GM18502 (cell line): ENCODE data around the gene CFB.
A peak's percentile ranks its signal among the peaks of the same experiment; 100 is the strongest.

Experiments used
- ATAC-seq: cut with Tn5 transposase; IDR thresholded peaks from one replicate; pipeline ENCODE4 v1.9.1; 2021; ENCODE audit warnings: mild to moderate bottlenecking; ENCODE audit not compliant: unreplicated experiment, poor library complexity

The CFB gene

DNA sequence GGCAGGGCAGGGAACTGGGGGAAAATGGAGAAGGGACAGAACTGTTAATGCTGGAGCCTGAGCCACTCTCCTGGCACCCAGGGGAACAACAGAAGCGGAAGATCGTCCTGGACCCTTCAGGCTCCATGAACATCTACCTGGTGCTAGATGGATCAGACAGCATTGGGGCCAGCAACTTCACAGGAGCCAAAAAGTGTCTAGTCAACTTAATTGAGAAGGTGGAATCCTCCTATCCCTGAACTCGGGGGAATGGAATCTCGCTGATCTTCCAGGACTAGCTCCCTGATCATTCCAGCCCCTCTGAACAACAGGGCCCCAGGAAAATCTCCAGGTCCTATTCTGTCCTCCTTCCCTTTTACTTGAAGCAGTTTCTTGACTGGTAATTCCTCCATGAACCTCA is 2.0 kb downstream of the CFB start:
- ATAC-seq, result no peak

DNA sequence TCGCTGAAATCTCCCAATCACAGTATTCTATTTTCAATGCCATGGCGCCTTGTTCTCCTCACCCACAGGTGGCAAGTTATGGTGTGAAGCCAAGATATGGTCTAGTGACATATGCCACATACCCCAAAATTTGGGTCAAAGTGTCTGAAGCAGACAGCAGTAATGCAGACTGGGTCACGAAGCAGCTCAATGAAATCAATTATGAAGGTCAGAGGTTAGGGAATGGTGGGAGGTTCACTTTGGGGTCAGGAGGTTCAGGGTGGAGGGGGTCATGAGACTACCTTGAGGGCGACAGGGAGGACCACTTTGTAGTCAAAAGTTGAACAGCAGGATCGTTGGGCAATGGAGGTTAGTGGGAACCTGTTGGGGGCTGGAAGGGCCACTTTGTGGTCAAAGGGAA is 2.4 kb downstream of the CFB start:
- no peak for ATAC-seq

DNA sequence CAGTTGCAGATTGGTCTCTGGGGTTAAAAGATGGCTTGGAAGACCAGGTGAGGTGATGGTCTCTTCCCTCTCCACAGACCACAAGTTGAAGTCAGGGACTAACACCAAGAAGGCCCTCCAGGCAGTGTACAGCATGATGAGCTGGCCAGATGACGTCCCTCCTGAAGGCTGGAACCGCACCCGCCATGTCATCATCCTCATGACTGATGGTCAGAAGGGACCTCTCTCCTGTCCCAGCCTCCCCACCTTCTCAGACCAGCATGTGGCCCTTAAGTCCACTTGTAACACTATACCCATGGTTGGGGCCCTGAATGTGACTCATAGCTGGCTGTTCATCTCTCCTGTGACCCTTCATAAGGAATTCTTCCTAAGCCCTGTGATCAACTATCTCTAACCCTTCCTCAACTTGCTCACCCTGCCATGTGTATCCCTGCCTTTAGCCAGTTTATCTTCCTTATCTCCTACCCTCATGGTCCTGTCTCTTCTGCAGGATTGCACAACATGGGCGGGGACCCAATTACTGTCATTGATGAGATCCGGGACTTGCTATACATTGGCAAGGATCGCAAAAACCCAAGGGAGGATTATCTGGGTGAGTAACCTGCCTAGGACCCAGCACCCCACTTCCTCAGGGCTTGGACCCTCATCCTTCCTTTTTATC is 3.0 kb downstream of the CFB start:
- no peak for ATAC-seq

DNA sequence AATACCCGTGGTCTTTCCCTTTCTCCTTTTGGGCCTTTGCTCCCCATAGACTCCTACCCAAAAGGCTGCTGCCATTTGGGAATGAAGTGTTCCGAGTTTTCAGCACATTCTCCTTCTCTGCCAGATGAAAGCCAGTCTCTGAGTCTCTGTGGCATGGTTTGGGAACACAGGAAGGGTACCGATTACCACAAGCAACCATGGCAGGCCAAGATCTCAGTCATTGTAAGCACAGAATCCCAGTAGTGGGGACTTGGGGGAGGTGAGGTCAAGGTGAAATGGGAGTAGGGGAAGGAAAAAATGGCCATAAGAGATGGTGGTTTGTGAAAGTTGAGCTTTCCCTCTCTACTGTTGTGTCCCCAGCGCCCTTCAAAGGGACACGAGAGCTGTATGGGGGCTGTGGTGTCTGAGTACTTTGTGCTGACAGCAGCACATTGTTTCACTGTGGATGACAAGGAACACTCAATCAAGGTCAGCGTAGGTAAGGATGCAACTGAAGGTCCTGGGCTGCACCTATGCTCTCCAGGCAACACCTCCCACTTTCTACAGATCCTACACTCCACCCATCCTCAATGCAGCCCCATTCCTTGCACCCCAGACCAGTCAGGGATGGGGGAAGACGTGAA is 4.1 kb downstream of the CFB start:
- ATAC-seq, result no peak

DNA sequence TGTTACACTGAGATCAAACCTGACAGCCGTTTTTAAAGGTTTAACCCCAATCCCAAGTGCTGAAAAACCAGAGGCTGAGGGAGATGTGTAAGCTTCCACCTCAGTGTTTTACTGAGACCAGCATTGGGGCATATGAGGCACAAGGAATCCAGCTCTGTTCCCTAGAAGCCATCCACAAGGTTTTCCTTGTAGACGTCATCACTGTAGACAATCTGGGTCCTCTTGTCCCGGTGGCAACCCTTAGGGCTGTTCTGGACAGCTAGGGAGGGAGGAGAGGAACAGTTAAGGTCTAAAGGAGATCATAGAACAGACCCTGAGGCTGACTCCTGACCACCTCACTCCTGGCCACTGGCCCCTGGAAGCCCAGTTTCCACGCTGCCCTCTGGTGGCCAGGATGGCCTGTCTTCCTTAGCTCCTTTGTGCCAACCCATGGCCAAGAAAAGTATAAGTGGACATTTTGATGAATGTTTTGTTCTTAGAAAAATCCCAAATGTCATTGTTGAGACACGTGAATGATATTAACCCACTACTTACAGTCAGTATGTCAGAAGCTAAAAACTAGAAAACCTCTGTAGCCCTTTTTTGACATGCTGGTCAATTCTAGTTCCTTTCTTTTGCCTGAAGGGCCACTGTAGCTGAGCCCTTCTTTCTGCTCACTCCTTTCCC is 6.4 kb downstream of the CFB start:
- no peak for ATAC-seq

DNA sequence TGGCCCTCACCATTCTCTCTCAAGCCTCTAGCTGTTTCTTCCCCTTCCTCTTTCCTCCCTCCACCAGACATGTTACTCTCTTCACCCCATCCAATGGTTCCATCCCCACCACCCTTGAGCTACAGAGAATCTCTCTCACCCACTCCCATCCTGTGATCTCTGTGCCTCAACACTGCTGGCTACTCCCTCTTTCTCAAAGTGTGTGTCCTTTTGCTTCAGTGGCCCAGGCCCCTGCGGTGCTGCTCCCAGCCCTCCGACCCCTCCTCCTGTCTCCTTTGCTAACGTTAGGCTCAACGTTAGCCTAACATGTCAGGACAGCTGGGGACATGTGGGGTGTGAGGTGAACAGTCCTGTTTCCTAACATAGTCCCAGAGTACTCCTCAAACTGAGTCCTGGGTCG is 7.0 kb downstream of the CFB start:
- no peak for ATAC-seq

DNA sequence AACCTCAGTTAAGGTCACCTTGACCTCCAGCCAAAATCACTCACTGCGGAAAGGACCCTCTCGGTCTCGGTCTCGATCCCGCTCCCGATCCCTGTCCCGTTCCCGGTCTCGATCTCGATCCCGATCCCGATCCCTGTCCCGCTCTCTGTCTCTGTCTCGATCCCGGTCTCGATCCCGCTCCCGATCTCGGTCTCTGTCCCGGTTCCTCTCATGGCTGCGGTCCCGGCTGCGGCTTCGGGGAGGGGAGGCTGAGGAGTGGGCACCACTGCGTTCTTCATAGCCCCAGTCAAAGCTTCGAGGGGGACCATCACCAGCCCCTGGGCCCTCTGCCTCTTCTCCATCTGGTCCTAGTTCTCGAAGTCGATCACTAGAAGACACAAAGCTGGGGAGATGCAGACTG is 8.6 kb downstream of the CFB start:
- ATAC-seq, result no peak

DNA sequence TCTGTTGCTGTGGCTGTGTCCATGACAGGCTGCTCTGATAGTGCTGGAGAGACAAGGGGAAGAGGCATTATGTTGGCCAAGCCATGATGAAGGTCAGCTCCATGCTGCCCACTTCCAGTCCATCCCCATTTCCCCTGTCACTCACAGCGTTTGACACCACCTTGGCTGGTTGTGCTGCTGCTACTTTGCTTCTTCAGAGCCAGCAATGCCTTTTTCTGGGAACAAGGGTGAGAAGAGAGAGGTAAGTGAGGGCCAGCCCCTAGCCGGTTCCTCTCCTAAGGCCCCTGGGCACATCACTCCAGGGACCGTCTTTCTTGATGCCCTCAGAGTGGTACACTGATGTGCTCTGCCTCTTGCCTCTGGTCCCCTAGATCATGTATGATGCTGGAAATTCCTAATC is 10.9 kb downstream of the CFB start:
- ATAC-seq, result no peak

DNA sequence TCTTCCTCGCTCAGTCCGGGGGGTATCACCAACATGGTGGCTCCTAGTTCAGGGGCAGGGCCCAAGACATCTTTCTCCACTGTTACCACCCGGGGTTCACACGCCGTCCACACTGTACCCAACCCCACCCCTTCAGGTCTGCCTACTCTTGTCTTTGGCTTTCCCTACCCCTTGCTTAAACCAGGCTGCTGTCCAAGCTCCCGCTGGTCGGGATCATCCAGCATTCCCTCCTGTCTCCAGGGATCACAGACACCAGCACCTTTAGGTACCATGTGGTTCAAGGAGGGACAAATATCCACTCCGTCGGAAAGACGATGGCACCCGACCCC is 12.5 kb downstream of the CFB start:
- peak; percentile 15 for ATAC-seq

DNA sequence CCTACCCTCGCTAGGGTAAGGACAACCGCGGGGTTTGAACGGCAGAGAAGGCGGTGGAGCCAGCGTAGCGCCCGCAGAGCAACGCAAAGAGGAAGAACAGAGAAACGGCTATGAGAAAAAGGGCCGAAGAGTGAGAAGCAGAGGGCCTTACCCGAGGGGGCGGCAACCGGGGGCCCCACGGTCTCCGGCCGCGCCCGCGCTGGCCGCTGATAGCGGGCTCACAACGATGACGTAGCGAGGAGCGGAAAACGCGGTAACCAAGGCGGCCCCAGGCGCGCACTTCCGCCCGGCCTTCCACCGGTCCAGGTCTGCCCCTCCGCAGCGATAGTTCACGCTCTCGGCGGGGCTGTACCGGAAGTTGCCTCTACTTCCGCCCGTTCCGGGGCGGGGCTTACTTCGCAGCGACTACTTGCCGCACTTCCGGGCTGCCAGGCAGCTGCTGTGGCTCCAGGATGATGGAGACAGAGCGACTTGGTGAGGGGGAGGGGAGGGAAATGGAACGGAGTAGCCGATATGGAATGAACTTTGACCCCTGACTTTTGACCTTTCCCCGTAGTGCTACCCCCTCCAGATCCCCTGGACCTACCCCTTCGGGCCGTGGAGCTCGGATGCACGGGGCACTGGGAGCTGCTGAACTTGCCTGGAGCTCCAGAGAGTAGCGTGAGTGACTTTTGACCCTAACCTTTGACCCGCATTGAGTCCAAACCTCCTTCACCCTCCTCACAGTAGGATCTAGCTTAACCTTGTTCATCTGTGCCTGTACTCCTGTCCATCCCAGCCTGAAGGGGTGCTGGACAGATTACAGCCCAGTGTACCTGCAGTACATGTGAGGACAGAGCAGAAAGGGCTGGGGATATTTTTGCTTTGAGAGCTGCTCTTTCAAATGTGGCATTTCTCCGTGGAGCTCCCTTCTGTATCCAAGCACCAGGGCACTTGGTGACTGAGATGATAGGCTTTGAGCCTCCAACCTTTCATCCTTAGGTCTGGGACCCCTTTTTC is 13.1 kb downstream of the CFB start, which contains the start of the genes NELFE and SKIC2:
NELFE (minus strand) TSS at position 231 of the 999 bp plus-strand sequence. CDS start 525 bp downstream, outside the sequence.
SKIC2 (plus strand) TSS at position 435 of the 999 bp plus-strand sequence; CDS start at position 453, 18 bp downstream.
- peak; percentile 95 for ATAC-seq

DNA sequence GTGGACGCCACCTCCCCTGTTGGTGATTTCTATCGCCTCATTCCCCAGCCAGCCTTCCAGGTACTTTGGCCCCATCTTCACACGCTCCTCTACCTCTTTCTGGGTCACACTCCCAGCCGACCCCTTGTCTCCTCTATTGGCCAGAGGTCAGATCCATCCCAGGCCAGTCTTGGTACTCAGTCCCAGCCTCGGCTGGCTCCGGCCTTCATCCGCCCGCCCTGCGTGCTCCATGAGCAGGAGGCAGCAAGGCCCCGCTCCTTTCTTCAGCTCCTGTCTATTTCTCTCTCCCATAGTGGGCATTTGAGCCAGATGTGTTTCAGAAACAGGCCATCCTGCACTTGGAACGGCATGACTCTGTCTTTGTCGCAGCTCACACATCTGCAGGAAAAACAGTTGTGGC is 15.7 kb downstream of the CFB start:
- no peak for ATAC-seq

DNA sequence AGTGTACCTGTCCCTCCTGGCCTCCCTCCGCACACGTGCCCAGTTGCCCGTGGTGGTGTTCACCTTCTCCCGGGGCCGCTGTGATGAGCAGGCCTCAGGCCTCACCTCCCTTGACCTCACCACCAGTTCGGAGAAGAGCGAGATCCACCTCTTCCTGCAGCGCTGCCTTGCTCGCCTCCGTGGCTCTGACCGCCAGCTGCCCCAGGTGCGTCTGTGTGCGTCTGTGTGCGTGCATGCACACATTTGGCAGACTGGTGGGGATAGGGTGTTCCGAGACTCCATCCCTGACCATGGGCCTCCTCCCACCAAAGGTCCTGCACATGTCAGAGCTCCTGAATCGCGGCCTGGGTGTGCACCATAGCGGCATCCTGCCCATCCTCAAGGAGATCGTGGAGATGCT is 18.0 kb downstream of the CFB start:
- no peak for ATAC-seq

DNA sequence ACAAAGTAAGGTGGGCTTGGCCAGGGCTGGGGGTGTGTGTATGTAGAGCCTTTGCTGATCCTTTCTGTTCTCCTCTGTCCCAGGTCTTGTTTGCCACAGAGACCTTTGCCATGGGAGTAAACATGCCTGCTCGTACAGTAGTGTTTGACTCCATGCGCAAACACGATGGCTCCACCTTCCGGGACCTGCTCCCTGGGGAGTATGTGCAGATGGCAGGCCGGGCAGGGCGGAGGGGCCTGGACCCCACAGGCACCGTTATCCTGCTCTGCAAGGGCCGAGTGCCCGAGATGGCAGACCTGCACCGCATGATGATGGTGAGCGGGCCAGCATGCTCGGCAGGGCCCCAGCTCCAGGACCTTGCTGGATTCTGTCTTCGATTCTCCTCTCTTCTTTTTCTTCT is 19.8 kb downstream of the CFB start:
- no peak for ATAC-seq

DNA sequence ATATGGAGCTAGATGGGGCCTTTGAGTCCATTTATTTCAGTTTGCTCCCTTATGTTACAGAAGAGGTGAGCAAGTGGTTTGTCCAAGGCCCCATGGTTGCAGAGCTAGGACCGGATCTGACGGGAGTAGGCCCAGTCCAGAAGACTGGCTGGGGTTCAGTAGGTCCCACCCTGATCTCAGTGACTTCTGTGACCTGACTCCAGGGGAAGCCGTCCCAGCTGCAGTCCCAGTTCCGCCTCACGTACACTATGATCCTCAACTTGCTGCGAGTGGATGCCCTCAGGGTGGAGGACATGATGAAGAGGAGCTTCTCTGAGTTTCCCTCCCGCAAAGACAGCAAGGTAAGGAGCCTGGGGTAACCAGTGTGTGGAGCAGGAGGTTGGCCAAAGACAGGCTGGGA is 20.6 kb downstream of the CFB start:
- ATAC-seq, result no peak

DNA sequence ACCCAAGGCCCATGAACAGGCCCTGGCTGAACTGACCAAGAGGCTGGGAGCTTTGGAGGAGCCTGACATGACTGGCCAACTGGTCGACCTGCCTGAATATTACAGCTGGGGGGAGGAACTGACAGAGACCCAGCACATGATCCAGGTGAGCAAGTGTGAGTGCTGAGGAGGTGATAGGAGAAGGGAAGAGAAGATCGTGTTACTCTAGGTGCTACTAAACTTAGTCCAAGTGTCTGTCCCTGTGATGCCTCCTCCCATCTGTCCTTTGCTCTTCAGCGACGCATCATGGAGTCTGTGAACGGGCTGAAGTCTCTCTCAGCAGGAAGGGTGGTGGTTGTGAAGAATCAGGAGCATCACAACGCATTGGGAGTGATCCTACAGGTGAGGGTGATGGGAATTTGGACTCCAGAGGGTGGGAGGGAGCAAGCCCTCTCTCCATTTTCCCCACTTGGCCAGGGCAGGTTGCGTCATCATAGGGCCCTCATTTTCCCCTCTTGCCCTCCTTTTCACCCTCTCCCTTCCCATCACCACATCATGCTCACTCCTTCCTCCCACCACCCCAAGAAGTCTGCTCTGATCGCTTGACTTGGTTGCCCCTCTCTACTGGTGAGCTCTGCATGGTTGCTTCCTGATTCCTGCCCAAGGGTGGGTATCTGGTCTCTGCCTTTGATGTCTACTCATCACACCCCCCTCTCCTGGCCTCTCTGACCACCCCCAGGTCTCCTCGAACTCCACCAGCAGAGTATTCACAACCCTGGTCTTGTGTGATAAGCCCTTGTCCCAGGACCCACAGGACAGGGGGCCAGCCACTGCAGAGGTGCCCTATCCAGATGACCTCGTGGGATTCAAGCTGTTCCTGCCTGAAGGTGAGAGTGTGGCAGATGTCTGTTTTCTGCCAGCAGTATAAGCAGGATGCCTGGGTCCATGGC is 21.4 kb downstream of the CFB start:
- ATAC-seq, result no peak

DNA sequence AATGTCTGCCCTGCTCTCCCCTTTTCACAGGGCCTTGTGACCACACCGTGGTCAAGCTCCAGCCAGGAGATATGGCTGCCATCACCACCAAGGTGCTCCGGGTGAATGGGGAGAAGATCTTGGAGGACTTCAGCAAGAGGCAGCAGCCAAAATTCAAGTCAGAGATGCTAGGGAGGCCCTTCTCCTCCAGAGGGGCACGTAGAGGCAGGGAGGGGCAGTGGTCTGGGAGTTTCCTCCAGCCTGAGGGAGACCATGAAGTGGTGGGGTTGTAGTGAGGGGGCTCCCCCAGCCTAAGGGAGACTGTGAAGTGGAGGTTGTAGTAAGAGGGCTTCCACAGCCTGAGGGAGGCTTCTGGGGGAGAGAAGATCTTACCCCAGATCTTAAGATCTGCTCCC is 22.0 kb downstream of the CFB start:
- no peak for ATAC-seq

DNA sequence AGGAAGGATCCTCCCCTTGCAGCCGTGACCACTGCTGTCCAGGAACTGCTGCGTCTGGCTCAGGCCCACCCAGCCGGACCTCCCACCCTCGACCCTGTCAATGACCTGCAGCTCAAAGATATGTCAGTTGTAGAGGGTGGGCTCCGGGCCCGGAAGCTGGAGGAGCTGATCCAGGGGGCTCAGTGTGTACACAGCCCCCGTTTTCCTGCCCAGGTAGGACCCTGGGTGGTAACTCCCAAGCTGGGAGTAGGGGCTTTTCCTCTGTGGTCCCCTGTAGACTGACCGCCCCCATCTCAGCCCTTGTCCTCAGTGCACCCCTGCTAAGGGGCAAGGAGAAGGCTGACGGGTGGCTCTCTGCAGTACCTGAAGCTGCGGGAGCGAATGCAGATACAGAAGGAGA is 22.4 kb downstream of the CFB start:
- ATAC-seq, result no peak

DNA sequence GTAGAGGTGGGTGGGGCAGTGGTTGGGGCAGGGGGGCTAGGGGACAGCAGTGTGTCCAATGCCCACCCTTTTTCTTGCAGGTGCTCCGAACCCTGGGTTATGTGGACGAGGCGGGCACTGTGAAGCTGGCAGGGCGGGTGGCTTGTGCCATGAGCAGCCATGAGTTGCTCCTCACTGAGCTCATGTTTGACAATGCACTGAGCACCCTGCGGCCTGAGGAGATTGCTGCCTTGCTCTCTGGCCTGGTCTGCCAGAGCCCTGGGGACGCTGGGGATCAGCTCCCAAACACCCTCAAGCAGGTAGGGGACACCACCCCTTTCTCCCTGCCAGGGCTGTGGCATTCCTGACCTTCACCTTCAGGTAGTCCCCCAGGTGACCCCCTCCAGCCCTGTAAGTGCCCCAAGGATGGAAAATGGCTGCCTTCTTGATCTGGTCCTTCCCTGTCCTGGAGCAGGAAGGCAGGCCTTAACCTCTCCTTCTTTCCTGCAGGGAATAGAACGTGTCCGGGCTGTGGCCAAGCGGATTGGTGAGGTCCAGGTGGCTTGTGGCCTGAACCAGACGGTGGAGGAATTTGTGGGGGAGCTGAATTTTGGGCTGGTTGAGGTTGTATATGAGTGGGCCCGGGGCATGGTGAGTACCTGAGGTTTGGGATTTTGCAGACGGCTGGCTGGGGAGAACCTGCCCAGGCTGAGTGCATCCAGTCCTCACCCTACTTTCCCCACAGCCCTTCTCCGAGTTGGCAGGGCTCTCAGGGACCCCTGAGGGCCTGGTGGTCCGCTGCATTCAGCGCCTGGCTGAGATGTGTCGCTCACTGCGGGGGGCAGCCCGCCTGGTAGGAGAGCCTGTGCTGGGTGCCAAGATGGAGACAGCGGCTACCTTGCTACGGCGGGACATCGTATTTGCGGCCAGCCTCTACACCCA is 23.2 kb downstream of the CFB start:
- ATAC-seq, result no peak
